Right kidney (tissue), 1 donor: ENCODE data around the gene ZC3H8.

Source experiments
- DNase-seq: peaks from one replicate; pipeline ENCODE4 v3.0.0-alpha.2; 2016

Gene ZC3H8

DNA sequence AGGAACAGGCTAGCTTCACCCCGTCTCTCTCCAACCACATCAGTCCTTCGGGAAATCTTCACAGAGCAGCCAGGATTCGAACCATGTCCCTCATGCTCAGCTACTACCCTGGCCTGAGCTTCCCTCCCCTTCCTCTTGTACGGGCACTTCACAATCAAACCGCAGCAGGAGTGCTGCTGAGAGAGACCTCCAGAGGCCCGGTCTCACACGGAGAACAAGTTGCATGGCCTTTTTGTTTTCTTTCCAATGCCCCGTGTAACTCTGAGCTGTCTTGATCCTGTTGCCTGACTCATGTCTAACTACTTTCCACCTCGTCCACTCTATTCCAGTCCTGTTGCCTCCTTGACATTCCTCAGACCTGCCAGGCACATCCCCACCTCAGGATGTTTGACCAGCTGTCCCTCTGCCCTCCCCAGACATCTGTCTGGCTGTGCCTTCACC is 91.3 kb downstream of the ZC3H8 start:
- no peak for DNase-seq

DNA sequence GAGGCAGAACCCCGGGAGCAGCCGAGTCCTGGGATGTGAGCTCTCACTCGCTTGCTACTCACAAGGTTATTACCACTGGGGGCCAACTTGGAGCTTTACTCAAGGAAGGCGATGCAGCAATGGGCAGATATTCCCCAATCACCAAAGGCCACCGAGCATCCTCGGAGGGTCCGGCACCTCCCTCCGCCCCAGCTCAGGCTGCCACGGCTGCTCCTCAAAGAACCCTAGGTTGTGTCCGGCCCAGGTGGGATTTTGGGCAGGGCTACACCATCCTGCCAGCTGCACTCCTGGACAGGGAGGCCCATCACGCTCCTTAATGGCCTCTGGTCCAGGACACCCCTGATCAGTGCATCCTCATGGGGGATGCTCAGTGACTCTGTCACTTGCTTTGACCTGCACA is 91.9 kb downstream of the ZC3H8 start:
- DNase-seq, result no peak

DNA sequence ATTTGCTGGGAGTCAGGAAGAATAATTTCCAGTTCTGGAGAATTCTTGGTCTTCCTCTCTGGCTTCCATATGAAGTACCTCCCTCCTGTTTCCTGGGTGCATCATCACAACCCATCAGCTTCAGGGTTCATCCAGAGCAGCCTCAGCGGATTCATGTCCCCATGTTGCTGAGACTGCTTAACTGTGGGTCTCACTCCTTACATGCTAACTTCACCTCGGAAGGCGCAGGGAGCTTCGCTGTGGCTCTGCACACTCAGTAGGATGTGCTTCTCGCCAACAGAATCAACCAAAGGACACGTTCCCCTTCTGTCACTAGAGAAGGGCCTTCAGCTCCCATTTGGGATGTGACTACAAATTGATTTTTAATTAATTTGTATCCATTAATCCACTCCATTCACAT is 92.5 kb downstream of the ZC3H8 start:
- no peak for DNase-seq
